Measurements from ENCODE around the gene MAML3.

DNA sequence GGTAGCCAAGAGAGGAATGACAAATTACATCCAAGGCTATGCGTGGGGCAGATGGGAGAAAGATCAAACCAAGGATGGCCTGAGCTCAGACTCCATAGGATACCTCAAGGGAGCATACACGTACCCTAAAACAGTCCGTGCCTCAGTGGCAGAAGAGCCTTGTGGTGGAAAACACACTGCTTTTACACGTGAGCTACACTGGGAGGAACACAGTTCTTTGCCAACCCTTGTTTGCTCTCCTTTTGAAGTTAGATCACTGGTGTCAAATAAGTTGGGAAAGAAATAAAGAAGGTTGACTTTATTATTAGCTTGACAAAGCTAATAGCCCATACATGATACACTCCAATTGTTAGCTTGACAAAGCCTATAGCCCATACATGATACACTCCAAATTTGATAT lies 346.5 kb downstream of the MAML3 start:
- TF ChIP-seq POLR2A (IDR thresholded peaks at IDR 0.05), result no peak
- TF ChIP-seq, protein P1, sequence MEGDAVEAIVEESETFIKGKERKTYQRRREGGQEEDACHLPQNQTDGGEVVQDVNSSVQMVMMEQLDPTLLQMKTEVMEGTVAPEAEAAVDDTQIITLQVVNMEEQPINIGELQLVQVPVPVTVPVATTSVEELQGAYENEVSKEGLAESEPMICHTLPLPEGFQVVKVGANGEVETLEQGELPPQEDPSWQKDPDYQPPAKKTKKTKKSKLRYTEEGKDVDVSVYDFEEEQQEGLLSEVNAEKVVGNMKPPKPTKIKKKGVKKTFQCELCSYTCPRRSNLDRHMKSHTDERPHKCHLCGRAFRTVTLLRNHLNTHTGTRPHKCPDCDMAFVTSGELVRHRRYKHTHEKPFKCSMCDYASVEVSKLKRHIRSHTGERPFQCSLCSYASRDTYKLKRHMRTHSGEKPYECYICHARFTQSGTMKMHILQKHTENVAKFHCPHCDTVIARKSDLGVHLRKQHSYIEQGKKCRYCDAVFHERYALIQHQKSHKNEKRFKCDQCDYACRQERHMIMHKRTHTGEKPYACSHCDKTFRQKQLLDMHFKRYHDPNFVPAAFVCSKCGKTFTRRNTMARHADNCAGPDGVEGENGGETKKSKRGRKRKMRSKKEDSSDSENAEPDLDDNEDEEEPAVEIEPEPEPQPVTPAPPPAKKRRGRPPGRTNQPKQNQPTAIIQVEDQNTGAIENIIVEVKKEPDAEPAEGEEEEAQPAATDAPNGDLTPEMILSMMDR (IDR thresholded peaks at IDR 0.05 in 8 of 11, conservative IDR thresholded peaks at IDR 0.05 in 3 of 11), result no peak

All from spleen (tissue), 7 donors.